ENCODE data around the gene TMEM184A.

TMEM184A gene

DNA sequence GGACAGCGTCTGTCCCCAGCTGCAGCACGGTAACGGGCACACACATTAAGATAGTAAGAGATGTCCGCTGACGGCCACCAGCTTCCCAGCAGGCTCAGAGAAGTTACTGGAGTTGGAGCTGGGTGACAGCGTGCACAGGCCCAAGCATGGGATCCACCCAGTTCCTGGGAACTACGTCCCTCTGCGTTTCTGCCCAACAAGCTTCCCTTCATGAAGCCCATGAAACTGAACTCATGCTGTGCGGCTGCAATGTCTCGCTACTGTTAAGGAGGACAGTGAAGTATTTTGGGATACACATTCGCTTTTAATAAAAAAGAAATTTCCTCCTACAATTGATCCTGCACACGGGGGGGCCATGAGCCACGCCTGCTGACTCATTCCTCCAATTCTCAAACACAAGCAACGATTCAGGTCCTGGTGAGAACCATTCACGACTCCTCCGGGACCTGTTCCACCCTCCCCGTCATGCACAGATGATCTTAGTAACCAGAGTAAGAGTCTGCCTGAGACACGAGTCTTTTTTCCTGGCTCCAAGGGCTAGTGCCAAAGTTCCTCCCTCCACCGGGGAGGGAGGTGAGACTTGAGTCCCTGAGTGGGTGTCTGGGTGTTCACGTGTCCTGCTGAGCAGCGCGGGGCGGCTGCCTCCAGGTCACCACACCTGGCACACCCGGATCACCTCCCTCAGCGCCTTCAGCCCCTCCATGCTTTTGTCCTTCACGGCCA is 11.2 kb upstream of the TMEM184A start:
- peak; percentile 75 for DNase-seq

DNA sequence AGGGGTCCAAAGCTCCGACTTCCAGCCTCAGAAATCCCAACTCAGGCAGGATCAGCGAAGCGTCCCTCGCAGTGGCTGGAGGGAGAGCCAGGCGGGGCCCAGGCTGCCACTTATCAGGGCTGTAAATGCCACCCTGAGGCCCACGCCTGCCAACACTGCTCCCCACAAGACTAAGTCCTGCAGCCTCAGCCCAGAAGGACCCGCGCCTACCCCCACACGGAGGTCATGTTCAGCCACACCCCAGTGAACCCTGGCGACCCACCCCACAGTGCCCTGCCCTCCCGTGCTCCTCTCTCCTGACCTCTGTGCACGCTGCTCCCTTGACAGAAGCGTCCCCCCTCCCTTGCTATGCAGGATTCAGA is 10.7 kb upstream of the TMEM184A start:
- no peak for DNase-seq

DNA sequence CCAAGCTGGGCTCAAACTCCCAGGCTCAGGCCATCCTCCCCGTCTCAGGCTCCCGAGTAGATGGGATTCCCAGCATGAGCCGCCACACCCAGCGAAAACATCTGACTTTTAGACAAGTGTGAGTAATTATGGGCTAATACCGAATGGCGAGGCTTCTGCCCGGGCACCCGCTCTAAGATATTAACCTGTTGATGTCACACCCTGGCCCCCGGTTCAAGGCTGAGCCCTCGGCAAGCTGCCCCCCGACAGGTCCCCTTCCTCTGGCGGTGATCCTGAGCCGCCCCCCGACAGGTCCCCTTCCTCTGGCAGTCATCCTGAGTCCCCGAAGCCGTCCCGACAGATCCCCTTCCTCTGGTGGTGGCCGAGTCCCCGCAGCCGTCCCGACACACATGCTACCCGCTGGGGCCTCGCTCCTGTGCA is 8.6 kb upstream of the TMEM184A start:
- DNase-seq = no peak

DNA sequence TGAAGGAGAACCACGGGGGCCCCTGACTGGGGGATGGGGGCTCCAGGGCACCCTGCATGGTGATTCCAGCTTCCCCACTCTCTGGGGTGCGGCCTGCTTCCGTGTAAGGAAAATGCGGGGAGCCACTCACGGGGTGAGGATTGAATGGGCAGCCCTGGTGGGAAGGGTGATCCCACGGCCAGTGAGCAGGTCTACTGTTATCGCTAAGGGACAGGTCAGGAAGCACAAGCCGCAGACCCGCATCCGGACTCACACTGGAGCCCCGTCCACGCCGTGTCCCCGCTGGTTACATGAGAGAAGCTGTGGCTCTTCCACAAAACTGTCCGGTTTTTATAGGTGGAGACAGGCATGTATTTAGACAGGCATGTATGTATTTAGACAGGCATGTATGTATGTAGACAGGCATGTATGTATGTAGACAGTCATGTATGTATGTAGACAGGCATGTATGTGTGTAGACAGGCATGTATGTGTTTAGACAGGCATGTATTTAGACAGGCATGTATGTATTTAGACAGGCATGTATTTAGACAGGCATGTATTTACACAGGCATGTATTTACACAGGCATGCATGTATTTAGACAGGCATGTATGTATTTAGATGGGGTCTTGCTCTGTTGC is 8.1 kb upstream of the TMEM184A start:
- no peak for DNase-seq

DNA sequence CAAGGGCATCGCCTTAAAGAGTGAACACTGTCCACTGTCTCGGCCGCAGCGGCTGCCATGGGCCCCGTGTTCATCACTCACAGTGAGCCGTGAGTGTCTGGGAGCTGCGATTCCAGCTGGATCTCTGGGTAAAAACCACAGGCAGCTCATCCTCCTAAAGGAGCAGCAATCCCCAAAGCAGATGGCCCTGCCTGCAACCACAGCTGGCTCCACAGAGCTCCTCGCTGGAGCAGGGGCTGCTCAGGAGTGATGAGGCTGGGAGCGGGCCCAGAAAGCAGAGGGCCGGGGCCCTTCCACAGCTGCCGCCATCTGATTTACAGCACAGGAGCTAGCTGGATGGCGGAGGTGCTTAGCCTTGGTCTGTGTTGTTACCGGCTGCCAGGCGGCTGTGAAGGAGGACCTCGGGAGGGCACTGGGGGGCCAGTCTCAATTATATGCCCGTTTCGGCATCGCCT is 6.6 kb upstream of the TMEM184A start:
- peak; percentile 60 for DNase-seq

DNA sequence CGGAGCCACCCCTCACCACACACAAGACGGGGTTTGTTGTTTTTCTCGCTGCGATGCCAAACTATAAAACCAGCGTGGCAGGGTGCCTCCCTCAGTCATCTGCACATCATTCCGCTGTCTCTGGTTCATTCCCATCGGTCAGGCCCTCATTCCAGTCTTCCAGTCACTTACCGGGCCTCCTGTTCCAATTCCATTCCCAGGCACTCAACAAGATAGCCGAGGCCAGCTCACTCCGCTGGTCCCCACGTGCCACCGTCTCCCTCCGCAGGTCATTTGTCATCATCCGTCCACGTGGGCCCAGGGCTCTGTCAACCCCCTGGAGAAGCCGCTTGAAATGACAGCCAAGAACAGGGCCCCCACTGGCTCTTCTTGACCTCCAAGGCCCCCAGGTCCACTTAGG is 6.1 kb upstream of the TMEM184A start:
- DNase-seq = peak; percentile 31

DNA sequence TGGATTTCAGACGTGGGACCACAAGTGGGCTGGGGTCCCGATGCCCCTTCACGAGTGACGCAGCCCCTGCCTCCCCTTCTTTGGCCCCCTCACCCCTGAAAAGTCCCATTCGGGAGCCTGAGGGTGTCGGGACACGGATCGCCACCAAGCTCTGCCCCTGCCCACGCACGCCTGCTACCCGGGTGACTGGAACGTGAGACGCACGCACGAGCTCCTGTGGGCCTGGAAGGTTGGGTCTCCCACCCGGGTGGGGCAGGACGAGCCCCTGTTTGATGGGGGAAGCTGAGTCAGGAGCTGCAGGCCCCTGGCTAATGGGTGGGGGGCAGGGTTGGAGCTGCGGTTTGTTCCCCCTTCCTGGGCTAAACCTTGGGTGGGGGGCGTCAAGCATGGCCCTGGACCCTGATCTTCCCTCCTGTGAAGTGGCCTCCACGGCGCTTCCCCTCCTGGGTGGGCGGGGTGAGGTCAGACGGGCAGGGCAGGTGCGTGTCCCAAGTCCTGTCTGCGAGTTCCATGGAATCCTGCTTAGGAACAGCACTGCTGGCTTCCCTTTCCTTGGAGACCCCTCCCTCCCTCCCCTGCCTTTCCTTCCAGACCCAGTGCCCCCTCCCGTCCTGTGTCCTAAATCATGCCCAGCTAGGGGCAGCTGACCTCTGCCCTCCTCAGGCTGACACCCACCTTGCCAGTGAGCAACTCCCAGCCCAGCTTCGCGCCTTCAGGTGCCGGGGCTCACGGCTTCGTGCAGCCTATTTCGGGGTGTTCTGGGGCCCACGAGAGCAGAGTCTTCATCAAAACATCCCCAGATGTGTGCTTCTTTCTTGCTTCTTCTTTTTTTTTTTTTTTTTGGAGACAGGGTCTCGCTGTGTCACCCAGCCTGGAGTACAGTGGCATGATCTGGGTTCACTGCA is 5.3 kb upstream of the TMEM184A start:
- DNase-seq = no peak

DNA sequence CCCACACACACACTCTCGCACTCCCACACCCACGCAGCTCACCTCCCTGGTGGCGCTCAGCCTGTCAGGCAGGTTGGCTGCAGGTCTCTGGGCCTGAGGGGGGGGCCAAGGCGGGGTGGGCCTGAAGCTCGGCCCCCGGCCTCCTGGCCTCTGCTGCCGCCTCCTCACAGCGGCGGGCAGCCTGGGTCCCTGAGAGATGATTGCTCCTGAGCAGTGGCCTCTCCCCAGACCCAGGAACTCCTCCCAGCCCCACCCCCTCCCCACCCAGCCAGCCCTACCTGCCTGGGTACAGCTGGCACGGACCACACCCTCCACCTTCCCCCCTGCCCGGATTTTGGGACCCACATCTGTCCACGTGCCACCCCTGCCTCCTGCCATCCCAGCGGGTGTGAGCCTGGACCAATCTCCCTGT is 4.6 kb upstream of the TMEM184A start:
- no peak for DNase-seq

DNA sequence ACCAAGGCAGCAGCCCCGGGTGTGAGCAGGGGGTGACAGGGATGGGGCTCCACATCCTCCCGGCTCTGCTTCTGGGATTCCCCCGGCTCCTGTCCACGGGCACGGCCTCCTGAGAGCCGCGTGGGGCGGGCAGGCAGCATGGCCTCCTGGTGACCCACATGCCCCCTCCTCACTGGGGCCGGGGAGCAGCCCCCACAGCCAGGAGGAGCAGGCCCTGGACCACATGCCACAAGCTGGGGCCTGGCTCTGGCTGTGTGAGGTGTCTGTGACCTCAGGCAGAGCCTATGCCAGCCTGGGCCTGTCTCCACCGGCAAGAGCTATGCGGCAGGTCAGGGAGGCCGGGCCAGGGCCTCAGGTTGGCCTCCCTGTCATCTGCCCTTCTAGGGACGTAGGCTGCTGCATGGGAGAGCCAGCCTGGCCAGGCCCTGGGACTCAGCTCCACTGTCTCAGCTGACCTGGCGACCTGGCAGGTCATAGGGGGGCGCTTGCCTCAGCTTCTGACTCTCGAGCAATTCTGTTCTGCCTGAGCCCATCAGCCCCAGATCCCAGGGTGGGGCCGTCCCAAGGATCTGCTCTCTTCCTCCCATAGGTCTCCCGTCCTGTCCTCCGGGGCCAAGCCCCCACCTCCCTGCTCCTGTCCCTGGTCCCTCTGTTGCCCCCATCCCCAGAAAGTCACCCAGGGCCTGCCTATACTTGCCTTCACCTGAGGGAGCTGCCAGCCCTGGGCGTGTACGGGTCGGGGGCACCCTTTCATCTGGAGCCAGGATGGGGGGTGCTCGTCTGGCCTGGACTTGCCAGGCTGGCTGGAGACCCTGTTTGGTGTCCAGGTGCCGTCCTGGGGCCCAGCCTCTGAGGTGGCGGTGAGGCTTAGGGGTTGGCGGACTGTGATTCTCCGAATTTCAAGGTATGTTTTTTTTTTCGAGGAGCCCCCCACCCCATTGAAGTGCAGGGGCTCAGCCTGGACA is 3.9 kb upstream of the TMEM184A start:
- DNase-seq = no peak

DNA sequence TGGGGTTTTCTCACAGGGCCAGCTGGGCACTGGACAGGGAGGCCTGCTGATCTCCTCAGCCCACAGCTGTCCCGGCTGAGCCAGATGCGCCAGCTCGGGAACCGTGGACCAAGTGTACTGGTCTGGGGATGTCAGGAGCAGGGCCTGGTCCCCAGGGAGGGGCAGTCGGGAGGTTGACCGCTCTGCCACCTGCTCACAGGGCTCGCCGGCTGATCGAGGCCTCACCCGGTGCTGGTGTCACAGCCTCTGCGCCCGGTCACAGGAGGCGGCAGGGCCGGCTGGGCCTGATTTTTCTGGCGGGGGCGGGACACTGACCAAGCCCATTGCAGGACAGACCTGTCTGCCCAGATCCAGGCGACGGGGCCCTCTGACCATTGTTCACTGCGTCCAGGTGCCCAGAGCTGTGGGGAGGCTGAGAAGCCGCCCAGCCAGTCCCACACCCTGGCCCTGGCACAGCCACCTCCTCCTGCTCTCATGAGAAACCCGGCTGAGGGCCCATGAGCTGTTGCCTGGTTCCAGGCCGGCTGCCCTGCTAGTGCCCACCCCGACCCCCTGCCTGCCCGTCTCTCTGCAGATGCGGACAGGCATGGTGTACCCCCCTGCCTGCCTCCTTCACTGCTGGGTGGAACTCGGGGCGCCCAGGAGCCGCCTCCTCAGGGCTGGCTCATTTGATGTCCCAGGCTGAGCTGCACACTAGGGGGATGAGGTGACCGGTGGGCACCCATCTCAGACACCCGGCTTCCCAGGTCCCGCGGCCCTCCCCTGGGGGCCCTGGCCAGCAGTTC is 3.0 kb upstream of the TMEM184A start:
- DNase-seq = no peak

DNA sequence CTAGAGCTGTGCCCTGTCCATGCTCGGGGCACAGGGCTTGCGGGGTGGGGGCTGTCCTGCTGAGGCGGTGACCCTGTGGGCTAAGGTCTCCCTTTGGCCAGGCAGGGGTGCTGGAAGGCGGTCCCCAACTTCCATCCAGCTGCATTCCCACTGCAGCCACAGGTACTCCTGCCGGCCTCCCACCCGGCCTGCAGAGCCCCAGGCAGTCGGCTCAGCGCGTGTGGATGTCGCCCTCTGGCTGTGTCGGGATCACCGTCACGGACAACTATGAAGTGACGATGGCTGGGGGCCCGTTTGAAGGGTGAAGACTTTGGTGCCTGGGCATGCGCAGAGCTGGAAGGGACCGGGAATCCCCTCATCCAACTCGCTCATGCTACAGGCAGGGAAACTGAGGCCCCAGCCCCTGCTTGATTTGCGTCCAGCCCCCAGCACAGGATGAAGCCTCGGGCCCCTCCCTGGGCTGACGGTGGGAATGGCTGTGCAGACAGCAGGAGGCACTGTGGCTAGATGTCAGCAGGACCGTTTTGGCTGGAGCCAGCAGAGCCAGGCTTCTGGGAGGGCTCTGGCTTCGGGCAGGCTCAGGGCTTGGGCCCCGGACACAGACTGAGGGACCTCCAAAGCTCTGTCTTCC is 2.3 kb upstream of the TMEM184A start:
- no peak for DNase-seq

DNA sequence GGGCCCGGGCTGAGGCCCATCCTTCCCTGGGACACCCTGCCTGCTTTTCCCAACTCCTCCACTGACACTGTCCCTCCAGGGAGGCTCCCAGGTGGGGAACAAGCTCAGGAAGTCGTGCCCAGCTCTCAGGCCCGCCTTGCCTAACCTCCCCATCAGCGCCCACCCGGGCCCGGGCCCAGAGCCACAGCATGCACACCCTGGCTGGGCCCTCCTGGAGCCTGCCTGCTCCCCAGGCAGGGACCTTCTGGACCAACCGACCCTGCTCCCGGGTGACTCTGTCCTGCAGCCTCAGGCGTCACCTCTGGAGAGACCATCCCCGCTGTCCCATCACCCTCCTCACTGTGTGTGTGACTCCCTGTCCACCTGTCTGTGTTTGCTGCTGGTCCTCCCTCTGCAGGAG is 1.8 kb upstream of the TMEM184A start:
- DNase-seq = no peak

DNA sequence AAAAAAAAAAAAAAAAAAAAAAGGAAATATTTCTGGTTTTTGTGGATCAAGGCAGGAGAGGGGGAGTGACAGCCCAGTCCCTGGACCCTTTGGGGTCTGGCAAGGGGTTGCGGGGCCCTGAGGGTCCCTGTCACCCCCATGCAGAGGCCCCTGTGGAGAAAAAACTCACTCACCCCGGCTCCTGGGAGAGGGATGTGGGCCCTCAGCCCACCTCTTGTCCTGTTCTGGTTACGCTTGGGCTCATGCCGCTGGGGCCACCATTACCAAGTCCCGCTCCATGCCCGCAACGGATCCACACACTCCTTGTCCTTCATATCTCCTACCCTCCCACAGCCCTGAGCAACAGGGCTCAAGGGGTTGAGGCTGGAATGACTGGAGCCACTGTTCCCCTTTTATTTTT is 1.0 kb upstream of the TMEM184A start:
- DNase-seq = no peak

DNA sequence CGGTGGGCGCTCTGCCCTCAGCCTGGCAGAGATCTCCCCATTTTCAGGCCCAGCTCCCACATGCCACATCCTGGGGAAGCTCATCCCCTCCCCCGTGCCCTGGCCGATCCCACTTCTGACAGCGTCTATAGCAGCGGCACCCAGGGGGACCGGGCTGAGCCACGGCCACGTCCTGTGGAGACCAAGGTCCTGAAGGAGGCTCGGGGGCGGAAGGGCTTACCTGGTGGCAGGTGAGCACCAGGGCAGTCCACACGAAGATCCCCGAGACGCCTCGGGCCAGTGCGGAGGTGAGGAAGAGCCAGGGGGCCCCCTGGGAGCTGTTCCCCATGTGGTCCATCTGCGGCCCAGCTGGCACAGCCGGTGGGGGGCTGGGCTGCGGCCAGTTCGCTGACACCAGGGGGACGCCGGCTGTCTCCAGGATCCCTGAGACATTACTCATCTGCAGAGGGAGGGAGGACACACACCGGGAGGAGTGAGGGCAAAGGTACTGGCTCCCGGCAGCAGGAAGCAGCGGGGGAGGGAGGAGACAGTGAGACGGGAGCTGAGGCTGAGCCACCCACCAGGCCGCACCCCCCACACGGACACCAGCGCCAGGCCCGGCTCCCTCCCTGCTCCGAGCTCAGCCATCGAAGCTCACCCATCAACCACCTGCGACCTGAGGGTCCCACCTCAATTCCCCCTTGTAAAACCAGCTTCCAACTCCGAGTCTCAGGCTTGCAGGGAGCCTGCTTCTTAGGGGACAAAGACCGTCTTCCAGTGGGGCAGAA is 776 bp downstream of the TMEM184A start:
- DNase-seq = peak; percentile 83

DNA sequence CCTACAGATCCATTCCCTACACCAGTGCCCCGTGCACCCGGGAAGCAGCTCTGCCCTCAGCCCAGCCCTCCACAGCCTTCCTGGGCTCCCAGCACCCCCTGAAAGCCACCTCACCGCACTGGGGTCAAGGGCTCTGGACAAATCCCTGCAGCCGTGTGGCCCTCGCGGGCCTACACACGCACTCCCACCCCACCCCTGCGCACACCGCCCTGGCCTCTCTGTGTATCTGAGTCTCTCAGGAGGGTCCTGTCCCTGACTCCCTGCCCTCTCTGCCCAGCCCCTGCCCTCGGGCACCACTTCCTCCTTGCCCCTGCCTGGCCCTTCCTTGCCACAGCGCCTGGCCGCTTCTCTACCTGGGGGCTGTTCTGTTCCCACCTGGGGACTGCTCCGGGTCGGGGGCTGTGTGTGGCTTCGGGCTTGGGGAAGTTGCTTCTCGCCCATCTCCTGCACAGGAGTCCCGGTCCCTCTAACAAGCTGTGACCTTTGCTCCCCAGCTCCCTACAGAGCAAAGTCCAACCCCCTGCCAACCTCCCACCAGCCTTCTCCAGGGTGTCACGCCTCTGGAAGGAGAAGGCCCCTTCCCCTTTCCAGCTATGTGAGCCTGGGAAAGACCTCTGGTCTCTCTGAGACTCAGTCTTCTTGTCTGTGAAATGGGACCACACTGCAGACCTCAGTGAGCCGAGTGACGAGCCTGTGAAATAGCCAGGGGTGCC is 1.5 kb downstream of the TMEM184A start:
- DNase-seq = no peak

DNA sequence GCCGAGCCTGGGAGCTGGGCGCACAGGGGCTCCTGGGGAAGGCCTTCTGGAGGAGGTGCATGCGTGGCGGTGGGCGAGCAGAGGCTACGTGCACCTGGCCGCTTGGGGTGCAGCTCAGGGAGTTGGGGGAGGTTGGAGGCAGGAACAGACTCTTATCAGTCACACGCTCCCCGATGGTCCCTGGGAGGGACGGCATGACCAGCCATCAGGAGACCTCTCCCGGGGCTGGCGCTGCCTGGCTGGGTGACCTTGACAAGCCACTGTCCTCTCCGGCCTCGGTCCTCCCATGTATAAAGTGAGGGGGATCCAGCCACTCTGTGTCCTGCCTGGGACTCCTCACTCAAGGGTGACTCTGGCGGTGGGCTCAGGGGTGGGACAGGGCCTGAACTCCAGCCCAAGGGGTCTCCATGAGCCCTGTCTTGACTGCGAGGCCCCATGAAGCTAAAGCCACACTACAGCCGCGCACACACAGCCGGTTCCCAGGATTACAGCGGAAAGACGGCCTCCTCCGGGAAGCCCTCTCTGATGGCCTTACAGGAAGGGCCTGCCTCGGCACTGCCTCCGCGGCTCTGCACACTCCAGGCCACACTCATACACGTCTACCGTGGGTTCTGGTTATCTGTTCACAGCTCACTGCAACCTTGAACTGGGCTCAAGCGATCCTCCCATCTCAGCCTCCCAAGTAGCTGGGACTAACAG is 2.3 kb downstream of the TMEM184A start:
- no peak for DNase-seq

DNA sequence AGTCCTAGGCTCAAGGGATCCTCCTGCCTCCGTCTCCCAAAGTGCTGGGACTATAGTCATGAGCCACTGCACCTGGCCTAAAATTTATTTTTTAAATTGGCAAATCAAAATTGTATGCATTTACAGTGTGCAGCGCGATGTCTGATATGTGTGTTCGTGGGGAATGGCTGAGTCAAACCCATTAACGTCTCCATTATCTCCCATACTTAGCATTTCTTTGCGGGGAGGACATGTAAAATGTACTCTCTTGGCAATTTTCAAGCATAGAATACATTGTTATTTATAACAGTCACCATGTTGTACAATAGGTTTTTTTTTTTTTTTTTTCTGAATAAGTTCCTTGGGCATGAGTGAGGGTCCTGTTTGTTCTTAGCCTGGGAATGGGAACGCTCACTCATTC is 3.8 kb downstream of the TMEM184A start:
- DNase-seq = peak; percentile 34

DNA sequence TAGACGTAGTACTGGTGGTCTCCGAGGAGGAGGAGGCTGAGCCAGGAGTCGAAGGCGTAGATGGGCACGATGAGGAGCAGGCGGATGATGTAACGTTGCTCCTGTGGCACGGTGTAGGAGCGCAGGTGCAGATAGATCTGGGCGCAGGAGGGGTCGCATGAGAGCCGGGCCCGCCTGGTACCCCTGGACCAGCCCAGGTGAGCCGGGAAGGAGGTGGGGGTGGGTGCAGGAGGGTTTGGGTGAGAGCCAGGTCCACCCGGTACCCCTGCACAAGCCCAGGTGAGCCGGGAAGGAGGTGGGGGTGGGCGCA is 5.2 kb downstream of the TMEM184A start:
- no peak for DNase-seq
